LNCaP clone FGC (cell line): ENCODE results near the gene MSI1.

ENCODE experiments used
- DNase-seq: peaks from one replicate; pipeline ENCODE4 v3.0.0-alpha.2; 2011; ENCODE audit warnings: low read depth
- H3K4me3 ChIP-seq: 2 replicates; pipeline ENCODE4 v1.5.1; 2011; ENCODE audit warnings: mild to moderate bottlenecking, low read depth, low read length, control low read depth
- CTCF ChIP-seq: IDR thresholded peaks from 2 replicates; pipeline ENCODE4 v1.5.1; 2012; ENCODE audit warnings: mild to moderate bottlenecking; ENCODE audit not compliant: control insufficient read depth, insufficient read depth; ENCODE audit errors: extremely low read depth

The MSI1 gene

GRCh38 chr12:120367924-120368788 lies 808 bp downstream of the MSI1 start:
- no peak for DNase-seq
- TF ChIP-seq CTCF, result no peak
- H3K4me3 ChIP-seq, result peak overlapping the region; percentile 53

- DNase-seq, result no peak
- TF ChIP-seq CTCF, result peak; percentile 19; the same call in 1 of the 2 replicates
- H3K4me3 ChIP-seq, result peak overlapping the region; percentile 53; the same call in 1 of the 2 replicates
Measured at GRCh38 chr12:120367233-120367923, 1.6 kb downstream of the MSI1 start.

GRCh38 chr12:120366845-120367232 lies 2.1 kb downstream of the MSI1 start:
- no peak for DNase-seq
- no peak overlapping the region for H3K4me3 ChIP-seq
- TF ChIP-seq CTCF, result no peak

- no peak overlapping the region for H3K4me3 ChIP-seq
- no peak for DNase-seq
- no peak for TF ChIP-seq CTCF
Measured at GRCh38 chr12:120366341-120366705, 2.6 kb downstream of the MSI1 start.

GRCh38 chr12:120365675-120366340 lies 3.2 kb downstream of the MSI1 start:
- no peak for DNase-seq
- no peak overlapping the region for H3K4me3 ChIP-seq
- no peak for TF ChIP-seq CTCF

GRCh38 chr12:120364487-120364886 lies 4.5 kb downstream of the MSI1 start:
- no peak for TF ChIP-seq CTCF
- H3K4me3 ChIP-seq, result no peak overlapping the region
- DNase-seq, result no peak
